Measurements from ENCODE around the gene SERPINB13.

Gene SERPINB13

DNA sequence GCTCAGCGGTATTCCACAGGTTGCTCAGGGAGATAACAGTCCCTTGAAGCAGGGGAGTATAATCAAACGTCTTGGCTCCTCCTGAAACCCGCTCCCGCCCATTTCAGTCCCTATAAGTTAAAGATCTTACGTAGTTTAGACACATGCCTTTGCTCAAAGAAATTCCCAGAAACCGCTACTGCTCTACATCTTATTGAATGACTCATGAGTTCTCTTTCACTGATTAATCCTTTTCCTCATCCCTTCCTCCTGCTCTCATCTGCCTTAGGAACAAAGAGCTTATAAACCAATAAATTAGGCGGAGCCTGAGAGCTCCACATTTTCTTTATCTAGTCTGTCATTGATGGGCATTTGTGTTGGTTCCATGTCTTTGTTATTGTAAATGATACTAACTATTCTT is 61.1 kb downstream of the SERPINB13 start:
- H3K27me3 Mint-ChIP-seq, result peaks cover 2% of the 10 kb centered on the region

More for the DNA sequence above, 61.1 kb downstream of the SERPINB13 start:
- ATAC-seq, result no peak
- no peaks in the 10 kb centered on the region for H3K4me1 Mint-ChIP-seq
- H3K9me3 Mint-ChIP-seq, result no peaks in the 10 kb centered on the region
- H3K27ac Mint-ChIP-seq, result no peak overlapping the region
- no peaks in the 10 kb centered on the region for H3K36me3 Mint-ChIP-seq (ENCODE audit: low read depth)
- no peak for DNase-seq
- H3K4me3 Mint-ChIP-seq, result no peak overlapping the region

Data from activated naive CD8-positive, alpha-beta T cell treated with anti-CD3 and anti-CD28 coated beads, Interleukin-2, amount 50 U/mL, for 24 hours (primary cell).